GM12873 (cell line): ENCODE measurements around the gene CDK15.

Experiments
- TF ChIP-seq, protein P1 (sequence below): IDR thresholded peaks from 2 replicates; pipeline ENCODE4 v1.5.1; 2012; ENCODE audit warnings: low read depth, mild to moderate bottlenecking, moderate library complexity, low read length, control low read depth; ENCODE audit not compliant: insufficient read depth; ENCODE audit errors: missing control alignments

CDK15 gene

DNA sequence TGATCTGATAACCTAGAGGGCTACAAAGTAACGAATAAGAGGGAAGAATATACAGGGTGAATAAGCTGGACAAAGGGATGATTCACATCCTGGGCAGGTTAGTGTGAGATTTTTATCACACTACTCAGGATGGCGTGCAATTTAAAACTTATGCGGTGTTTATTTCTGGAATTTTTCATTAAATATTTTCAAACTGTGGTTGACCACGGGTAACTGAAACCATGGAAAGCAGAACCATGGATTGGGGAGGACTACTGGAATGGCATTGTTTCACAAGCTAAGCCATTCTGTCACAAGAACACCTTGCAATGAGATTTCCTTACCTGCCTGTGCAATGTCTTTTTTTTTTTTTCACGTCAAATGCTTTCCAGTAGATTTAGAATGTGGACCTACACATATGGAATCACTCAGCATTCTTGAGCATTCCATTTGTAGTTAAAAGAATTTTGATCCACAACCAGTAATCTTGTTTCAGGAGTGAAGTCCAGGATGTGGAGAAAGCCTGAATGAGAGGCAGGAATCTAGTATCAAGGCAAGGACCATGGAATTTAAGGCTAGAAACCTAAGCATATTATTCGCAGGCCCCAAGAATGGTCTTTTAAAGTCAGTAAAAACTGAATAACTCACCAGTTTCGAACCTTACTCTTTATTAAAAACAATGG lies 8.0 kb upstream of the CDK15 start:
- TF ChIP-seq, protein P1, sequence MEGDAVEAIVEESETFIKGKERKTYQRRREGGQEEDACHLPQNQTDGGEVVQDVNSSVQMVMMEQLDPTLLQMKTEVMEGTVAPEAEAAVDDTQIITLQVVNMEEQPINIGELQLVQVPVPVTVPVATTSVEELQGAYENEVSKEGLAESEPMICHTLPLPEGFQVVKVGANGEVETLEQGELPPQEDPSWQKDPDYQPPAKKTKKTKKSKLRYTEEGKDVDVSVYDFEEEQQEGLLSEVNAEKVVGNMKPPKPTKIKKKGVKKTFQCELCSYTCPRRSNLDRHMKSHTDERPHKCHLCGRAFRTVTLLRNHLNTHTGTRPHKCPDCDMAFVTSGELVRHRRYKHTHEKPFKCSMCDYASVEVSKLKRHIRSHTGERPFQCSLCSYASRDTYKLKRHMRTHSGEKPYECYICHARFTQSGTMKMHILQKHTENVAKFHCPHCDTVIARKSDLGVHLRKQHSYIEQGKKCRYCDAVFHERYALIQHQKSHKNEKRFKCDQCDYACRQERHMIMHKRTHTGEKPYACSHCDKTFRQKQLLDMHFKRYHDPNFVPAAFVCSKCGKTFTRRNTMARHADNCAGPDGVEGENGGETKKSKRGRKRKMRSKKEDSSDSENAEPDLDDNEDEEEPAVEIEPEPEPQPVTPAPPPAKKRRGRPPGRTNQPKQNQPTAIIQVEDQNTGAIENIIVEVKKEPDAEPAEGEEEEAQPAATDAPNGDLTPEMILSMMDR, result no peak

DNA sequence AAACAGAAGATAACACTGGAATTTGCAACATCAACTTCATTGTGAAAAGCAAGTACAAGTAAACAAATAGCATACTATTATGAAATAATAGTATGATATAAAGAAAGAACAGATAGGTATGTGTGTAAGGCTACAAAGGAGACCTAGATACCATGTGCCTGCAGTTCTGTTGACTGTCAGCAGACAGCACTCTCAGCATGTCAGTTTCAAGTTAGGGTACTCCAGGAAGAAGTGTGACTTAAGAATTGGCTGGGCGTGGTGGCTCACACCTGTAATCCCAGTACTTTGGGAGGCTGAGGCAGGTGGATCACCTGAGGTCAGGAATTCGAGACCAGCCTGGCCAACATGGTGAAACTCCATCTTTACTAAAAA lies 7.4 kb upstream of the CDK15 start:
- TF ChIP-seq, protein P1, result peak; percentile 48

DNA sequence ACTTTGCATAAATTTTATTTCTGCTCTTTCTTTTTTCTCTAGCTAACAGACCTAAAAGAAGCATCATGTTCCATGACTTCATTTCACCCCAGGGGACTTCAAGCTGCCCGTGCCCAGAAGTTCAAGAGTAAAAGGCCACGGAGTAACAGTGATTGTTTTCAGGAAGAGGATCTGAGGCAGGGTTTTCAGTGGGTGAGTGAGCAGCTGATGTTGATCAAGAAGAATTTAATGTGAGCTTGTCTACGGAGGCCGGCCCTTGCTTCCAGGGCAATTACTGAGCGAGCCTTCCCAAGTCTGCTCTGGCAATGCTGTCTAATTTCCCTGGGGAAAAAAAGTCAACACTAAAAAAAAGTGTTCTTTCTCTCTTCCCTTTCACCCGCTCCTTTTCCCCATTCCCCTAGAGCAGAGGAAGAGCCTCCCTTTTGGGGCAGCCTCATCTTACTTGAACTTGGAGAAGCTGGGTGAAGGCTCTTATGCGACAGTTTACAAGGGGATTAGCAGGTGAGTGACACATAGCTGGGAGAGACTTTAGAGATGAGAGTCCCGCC lies 1.2 kb downstream of the CDK15 start:
- TF ChIP-seq, protein P1, result no peak

DNA sequence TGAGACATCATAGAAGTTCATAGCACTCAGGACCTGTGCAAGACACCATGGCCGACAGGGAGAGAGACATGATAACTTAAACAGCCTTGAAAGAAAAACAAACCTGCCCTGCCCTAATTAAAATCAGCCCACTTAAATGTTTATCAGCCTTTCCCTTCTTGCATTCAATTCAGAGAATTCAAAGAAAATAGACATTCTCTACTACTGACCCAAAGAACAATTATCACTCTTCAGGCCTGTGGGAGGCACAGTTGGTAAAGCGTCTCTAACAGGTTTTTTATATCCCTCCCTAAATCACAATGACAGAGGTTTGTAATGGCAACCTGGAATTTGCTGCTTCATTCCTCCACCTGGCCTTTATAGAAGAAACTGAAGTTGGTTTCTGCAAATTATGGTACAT lies 1.7 kb downstream of the CDK15 start:
- TF ChIP-seq, protein P1, result no peak

DNA sequence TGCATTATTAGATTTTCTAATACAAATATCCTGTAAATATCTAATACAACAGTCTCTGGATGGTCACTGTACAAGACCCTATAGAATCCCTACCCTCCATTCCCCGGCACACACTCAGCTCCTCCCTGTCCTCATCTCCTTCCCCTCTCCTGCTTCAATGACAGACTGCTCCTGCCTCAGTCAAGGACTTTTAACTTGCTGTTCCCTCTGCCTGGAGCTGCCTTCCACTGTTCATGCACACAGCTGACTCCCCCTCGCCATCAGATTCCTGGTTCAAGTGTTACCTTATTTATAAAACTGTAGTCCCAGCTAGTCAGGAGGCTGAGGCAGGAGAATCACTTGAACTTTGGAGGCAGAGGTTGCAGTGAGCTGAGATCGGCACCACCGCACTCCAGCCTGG lies 3.3 kb downstream of the CDK15 start:
- TF ChIP-seq, protein P1, result no peak

DNA sequence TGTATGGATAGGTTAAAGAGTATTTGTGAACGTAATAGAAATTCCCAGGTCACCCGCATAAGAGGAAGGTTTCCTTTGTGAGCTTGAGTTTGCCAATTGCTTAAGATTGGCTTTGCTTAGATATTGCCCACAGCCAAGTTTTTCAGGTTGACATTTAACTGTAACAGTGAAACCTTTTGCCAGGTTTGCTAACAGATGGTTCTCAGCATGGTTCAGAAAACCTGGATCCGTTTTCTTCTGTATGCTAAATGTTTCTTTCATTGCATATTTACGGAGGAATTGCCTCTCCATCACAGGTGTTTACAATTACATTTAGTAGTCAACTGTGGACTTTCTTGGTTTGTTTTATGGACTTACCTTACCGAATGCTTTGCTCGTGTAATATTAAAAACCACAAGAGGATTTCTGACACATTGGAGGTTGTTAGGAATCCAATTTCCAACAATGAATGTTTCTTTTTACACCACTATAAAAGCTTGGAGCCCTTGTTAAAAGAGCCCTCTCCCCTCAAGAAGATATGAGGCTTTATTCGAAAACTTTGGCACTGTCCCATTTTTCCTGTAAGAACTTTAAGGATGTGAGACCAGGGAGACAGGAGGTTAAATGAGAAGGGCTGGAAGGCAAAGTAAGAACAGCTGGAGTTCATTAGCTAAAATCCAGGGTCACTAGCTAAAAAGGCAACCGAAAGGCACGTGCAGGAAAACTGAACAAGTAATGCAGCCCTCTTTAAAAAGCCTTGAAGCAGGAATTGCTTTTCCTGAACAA lies 7.8 kb downstream of the CDK15 start:
- TF ChIP-seq, protein P1, result no peak
